Neutrophil (primary cell): ENCODE results near the gene NRROS.
"Not testable (repeated sequence)": the region's sequence is repeated elsewhere in the genome, so short reads cannot be mapped to it uniquely, and the experiment has no call there.

Experiments
- H3K27ac ChIP-seq: fragments of 200-600 bp; sonication (generic); 2 replicates; pipeline ENCODE4 v1.5.1; 2016; ENCODE audit warnings: mild to moderate bottlenecking, moderate library complexity
- H3K27me3 ChIP-seq: fragments of 200-600 bp; sonication (generic); 2 replicates; pipeline ENCODE4 v1.6.0; 2016; ENCODE audit warnings: mild to moderate bottlenecking
- H3K36me3 ChIP-seq: fragments of 200-600 bp; sonication (generic); 2 replicates; pipeline ENCODE4 v1.5.1; 2017
- H3K4me1 ChIP-seq, 2 experiments: fragments of 200-600 bp in 1 of 2; sonication (generic) in 1 of 2; 1 replicate in 1 of 2; 2 replicates in 1 of 2; pipeline versions ENCODE4 v1.5.1 to v1.6.1; 2013 to 2016; ENCODE audit warnings: low read depth in 1 of 2, low read length in 1 of 2, mild to moderate bottlenecking in 1 of 2, moderate library complexity in 1 of 2; ENCODE audit not compliant: control insufficient read depth in 1 of 2, insufficient read depth in 1 of 2
- H3K4me3 ChIP-seq, 2 experiments: fragments of 200-600 bp in 1 of 2; sonication (generic) in 1 of 2; 1 replicate in 1 of 2; 2 replicates in 1 of 2; pipeline ENCODE4 v1.5.1; 2013 to 2016; ENCODE audit warnings: low read depth in 1 of 2, low read length in 1 of 2, mild to moderate bottlenecking in 1 of 2, moderate library complexity in 1 of 2
- H3K9me3 ChIP-seq: fragments of 200-600 bp; sonication (generic); 2 replicates; pipeline ENCODE4 v1.5.1; 2016
- CTCF ChIP-seq: fragments of 200-600 bp; sonication (generic); IDR thresholded peaks from 2 replicates; pipeline ENCODE4 v1.5.1; 2016; ENCODE audit warnings: antibody characterized with exemption

NRROS gene

GRCh38 chr3:196609805-196610515 is 29.5 kb upstream of the NRROS start:
- Histone ChIP-seq H3K36me3 (no peaks in the 10 kb centered on the region), H3K27ac (peak overlapping the region; percentile 71), H3K4me1 (peaks cover 18% of the 10 kb centered on the region in 2 experiments), H3K27me3 (no peaks in the 10 kb centered on the region), H3K9me3 (no peaks in the 10 kb centered on the region), H3K4me3 (peak overlapping the region; percentile 25 to 33)
- TF ChIP-seq CTCF, result no peak

- H3K27ac ChIP-seq, result no peak overlapping the region
- H3K4me3 ChIP-seq, result no peak overlapping the region
These were observed 27.6 kb upstream of the NRROS start for GRCh38 chr3:196611761-196612483.

GRCh38 chr3:196615234-196615633 is 24.3 kb upstream of the NRROS start:
- H3K27ac ChIP-seq, H3K4me3 ChIP-seq, H3K36me3 ChIP-seq, H3K9me3 ChIP-seq, H3K27me3 ChIP-seq: not testable (repeated sequence)
- H3K4me1 ChIP-seq, result peaks cover 16 to 23% of the 10 kb centered on the region in 2 experiments

More at GRCh38 chr3:196611761-196612483, 27.6 kb upstream of the NRROS start:
- Histone ChIP-seq H3K27me3 (no peaks in the 10 kb centered on the region), H3K36me3 (no peaks in the 10 kb centered on the region), H3K9me3 (no peaks in the 10 kb centered on the region), H3K4me1 (peaks cover 18% of the 10 kb centered on the region in 2 experiments)
- TF ChIP-seq CTCF, result no peak

- no peak overlapping the region for H3K4me3 ChIP-seq
- no peaks in the 10 kb centered on the region for H3K27me3 ChIP-seq
- peak overlapping the region; percentile 40 for H3K27ac ChIP-seq
- TF ChIP-seq CTCF, result no peak
- no peaks in the 10 kb centered on the region for H3K9me3 ChIP-seq
- peaks cover 23 to 40% of the 10 kb centered on the region in 2 experiments for H3K4me1 ChIP-seq
- no peaks in the 10 kb centered on the region for H3K36me3 ChIP-seq
These were observed 22.2 kb upstream of the NRROS start for GRCh38 chr3:196617256-196617655.

GRCh38 chr3:196619223-196619622 is 20.3 kb upstream of the NRROS start:
- TF ChIP-seq CTCF, result no peak
- no peaks in the 10 kb centered on the region for H3K9me3 ChIP-seq
- peaks cover 36 to 56% of the 10 kb centered on the region in 2 experiments for H3K4me1 ChIP-seq
- H3K4me3 ChIP-seq, result no peak overlapping the region
- H3K27ac ChIP-seq, result peak overlapping the region; percentile 10
- H3K36me3 ChIP-seq, result no peaks in the 10 kb centered on the region
- no peaks in the 10 kb centered on the region for H3K27me3 ChIP-seq

- not testable (repeated sequence) for H3K27me3 ChIP-seq, H3K4me3 ChIP-seq, H3K36me3 ChIP-seq, H3K9me3 ChIP-seq
- Histone ChIP-seq H3K27ac (peak overlapping the region; percentile 77), H3K4me1 (peaks cover 41 to 60% of the 10 kb centered on the region in 2 experiments)
These were observed 19.9 kb upstream of the NRROS start for GRCh38 chr3:196619627-196620026.
